Measurements from ENCODE around the gene ATG13.

ATG13 gene

GRCh38 chr11:46597155-46597554 lies 20.2 kb upstream of the ATG13 start:
- DNase-seq: no peak
- Histone ChIP-seq H4K91ac (ENCODE audit: low read length) (no peak overlapping the region), H2BK120ac (ENCODE audit: low read depth, low read length) (no peak overlapping the region), H2AK5ac (ENCODE audit: low read length, severe bottlenecking) (no peak overlapping the region), H3K4me2 (ENCODE audit: low read length, poor library complexity, severe bottlenecking) (no peak overlapping the region), H3K9ac (ENCODE audit: low read length) (no peak overlapping the region), H3K18ac (ENCODE audit: low read depth in 1 of 2, low read length in 2 of 2) (no peak overlapping the region), H3K9me3 (ENCODE audit: control insufficient read depth, low read length) (no peaks in the 10 kb centered on the region), H3K4me1 (ENCODE audit: control insufficient read depth, insufficient read depth, low read depth, low read length) (peaks cover 3% of the 10 kb centered on the region), H2BK15ac (ENCODE audit: low read depth, poor library complexity, severe bottlenecking) (no peak overlapping the region), H3K36me3 (ENCODE audit: control insufficient read depth in 1 of 2, insufficient read depth in 2 of 2, low read depth in 1 of 2, low read length in 2 of 2) (no peaks in the 10 kb centered on the region), H3K4me3 (ENCODE audit: insufficient read depth in 1 of 2, low read depth in 1 of 2, low read length in 2 of 2) (no peak overlapping the region), H3K23ac (ENCODE audit: low read length in 2 of 2) (no peak overlapping the region), H3K27ac (ENCODE audit: low read length, poor library complexity, severe bottlenecking) (no peak overlapping the region), H3K14ac (ENCODE audit: low read length in 2 of 2) (no peak overlapping the region), H2BK12ac (ENCODE audit: low read length in 2 of 2) (no peak overlapping the region), H2BK5ac (ENCODE audit: low read depth, low read length, poor library complexity, severe bottlenecking) (no peak overlapping the region), H4K8ac (ENCODE audit: low read length) (no peak overlapping the region), H3K4ac (ENCODE audit: low read depth in 1 of 2, low read length in 2 of 2) (no peak overlapping the region), H3K79me1 (replicated peaks; ENCODE audit: low read length, poor library complexity, severe bottlenecking) (no peaks in the 10 kb centered on the region), H3K27me3 (ENCODE audit: control insufficient read depth in 1 of 2, insufficient read depth in 1 of 2, low read length in 2 of 2) (no peaks in the 10 kb centered on the region), H2AFZ (ENCODE audit: low read depth, low read length) (no peak overlapping the region)
- 77% methylated on average over 1 of the region's 1 CpG for WGBS

DNA sequence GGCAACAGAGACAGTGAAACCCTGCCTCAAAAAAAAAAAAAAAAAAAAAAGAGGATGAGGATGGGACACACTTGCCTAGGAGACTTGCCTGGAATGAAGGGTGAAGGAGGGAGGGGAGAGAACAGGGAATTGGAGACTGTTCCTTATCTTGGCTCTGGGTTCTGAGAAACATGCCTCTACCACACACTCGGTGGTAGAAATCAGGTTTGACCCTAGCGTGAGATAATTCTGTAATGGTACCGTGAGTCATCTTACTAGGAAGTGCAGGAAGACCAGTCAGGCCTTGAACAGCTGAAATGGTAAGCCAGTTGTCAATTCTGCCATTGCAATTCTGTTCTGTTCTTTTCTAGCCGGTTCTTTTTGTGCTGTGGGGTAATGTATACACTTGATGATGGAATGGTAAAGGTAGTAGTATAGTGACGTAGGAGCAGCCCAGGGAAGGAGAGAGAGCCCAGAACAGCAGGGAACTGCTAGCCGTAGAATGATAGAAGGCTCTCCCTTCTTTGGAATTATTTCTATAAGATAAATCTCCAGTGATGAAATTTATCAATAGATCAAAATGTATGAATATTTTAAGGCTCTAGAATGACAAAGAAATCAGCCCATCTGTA lies 19.6 kb upstream of the ATG13 start:
- H2BK15ac ChIP-seq (ENCODE audit: low read depth, poor library complexity, severe bottlenecking): no peak overlapping the region
- WGBS: 84% methylated on average over 4 of the region's 6 CpGs
- H3K79me1 ChIP-seq (replicated peaks; ENCODE audit: low read length, poor library complexity, severe bottlenecking): no peaks in the 10 kb centered on the region

DNA sequence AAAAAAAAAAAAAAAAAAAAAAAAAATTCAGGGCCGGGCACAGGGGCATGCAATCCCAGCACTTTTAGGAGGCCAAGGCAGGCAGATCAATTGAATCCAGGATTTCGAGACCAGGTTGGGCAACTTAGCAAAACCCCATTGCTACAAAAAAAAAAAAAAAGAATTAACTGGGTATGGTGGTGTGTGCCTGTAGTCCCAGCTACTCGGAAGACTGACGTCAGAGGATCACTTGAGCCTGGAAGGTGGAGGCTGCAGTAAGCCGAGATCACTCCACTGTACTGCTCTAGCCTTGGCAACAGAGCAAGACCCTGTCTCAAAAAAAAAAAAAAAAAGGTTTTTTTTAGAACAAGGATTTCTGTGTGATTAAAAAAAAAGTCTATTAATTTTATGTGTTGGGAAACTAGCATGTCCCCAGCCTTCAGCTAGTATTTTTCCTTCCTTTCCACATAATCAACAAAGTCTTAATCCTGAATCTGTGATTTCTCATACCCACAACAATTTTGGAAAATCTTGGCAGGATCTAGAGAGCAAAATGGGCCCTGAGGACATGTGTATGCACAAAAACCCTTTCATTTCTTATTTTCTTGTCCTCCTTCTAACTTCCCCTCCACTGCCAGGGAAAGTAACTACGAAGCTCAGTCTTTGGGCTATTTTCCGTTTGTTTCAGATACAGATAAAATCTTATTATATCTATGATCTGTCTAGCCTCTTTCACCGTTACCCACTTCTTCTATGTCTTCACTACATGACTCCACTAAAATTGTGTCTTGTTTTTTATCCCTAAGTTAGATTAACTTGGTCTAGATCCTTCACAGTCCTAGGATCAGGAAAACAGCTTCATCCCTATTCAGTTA lies 17.8 kb upstream of the ATG13 start:
- Histone ChIP-seq H2BK15ac (ENCODE audit: low read depth, poor library complexity, severe bottlenecking) (no peak overlapping the region), H2AK5ac (ENCODE audit: low read length, severe bottlenecking) (no peak overlapping the region)

More for the DNA sequence above, 19.6 kb upstream of the ATG13 start:
- no peaks in the 10 kb centered on the region for H3K9me3 ChIP-seq (ENCODE audit: control insufficient read depth, low read length)
- peak; percentile 65 for DNase-seq
- no peak overlapping the region for H3K4me3 ChIP-seq (ENCODE audit: insufficient read depth in 1 of 2, low read depth in 1 of 2, low read length in 2 of 2)
- H2AK5ac ChIP-seq (ENCODE audit: low read length, severe bottlenecking): no peak overlapping the region
- H2BK12ac ChIP-seq (ENCODE audit: low read length in 2 of 2): no peak overlapping the region
- H3K14ac ChIP-seq (ENCODE audit: low read length in 2 of 2): no peak overlapping the region
- no peak overlapping the region for H3K4me2 ChIP-seq (ENCODE audit: low read length, poor library complexity, severe bottlenecking)
- no peak overlapping the region for H4K91ac ChIP-seq (ENCODE audit: low read length)
- no peak overlapping the region for H2BK5ac ChIP-seq (ENCODE audit: low read depth, low read length, poor library complexity, severe bottlenecking)
- no peak overlapping the region for H2AFZ ChIP-seq (ENCODE audit: low read depth, low read length)
- no peak overlapping the region for H3K4ac ChIP-seq (ENCODE audit: low read depth in 1 of 2, low read length in 2 of 2)
- no peak overlapping the region for H3K18ac ChIP-seq (ENCODE audit: low read depth in 1 of 2, low read length in 2 of 2)
- no peak overlapping the region for H3K23ac ChIP-seq (ENCODE audit: low read length in 2 of 2)
- H4K8ac ChIP-seq (ENCODE audit: low read length): no peak overlapping the region
- no peaks in the 10 kb centered on the region for H3K27me3 ChIP-seq (ENCODE audit: control insufficient read depth in 1 of 2, insufficient read depth in 1 of 2, low read length in 2 of 2)
- H3K27ac ChIP-seq (ENCODE audit: low read length, poor library complexity, severe bottlenecking): no peak overlapping the region
- no peaks in the 10 kb centered on the region for H3K4me1 ChIP-seq (ENCODE audit: control insufficient read depth, insufficient read depth, low read depth, low read length)
- no peak overlapping the region for H2BK120ac ChIP-seq (ENCODE audit: low read depth, low read length)
- no peaks in the 10 kb centered on the region for H3K36me3 ChIP-seq (ENCODE audit: control insufficient read depth in 1 of 2, insufficient read depth in 2 of 2, low read depth in 1 of 2, low read length in 2 of 2)
- H3K9ac ChIP-seq (ENCODE audit: low read length): no peak overlapping the region

GRCh38 chr11:46600194-46600960 lies 17.0 kb upstream of the ATG13 start:
- Histone ChIP-seq H3K36me3 (ENCODE audit: control insufficient read depth in 1 of 2, insufficient read depth in 2 of 2, low read depth in 1 of 2, low read length in 2 of 2) (peaks cover 0 to 9% of the 10 kb centered on the region in 2 experiments), H3K4me3 (ENCODE audit: insufficient read depth in 1 of 2, low read depth in 1 of 2, low read length in 2 of 2) (no peak overlapping the region), H2BK120ac (ENCODE audit: low read depth, low read length) (no peak overlapping the region), H3K4me1 (ENCODE audit: control insufficient read depth, insufficient read depth, low read depth, low read length) (no peaks in the 10 kb centered on the region), H3K27me3 (ENCODE audit: control insufficient read depth in 1 of 2, insufficient read depth in 1 of 2, low read length in 2 of 2) (no peaks in the 10 kb centered on the region), H2BK5ac (ENCODE audit: low read depth, low read length, poor library complexity, severe bottlenecking) (no peak overlapping the region), H4K8ac (ENCODE audit: low read length) (no peak overlapping the region), H3K4ac (ENCODE audit: low read depth in 1 of 2, low read length in 2 of 2) (no peak overlapping the region), H2AFZ (ENCODE audit: low read depth, low read length) (no peak overlapping the region), H2BK12ac (ENCODE audit: low read length in 2 of 2) (no peak overlapping the region), H2BK15ac (ENCODE audit: low read depth, poor library complexity, severe bottlenecking) (no peak overlapping the region), H3K14ac (ENCODE audit: low read length in 2 of 2) (no peak overlapping the region), H3K4me2 (ENCODE audit: low read length, poor library complexity, severe bottlenecking) (no peak overlapping the region), H3K27ac (ENCODE audit: low read length, poor library complexity, severe bottlenecking) (no peak overlapping the region), H2AK5ac (ENCODE audit: low read length, severe bottlenecking) (no peak overlapping the region), H3K9ac (ENCODE audit: low read length) (peak overlapping the region; percentile 36), H3K79me1 (replicated peaks; ENCODE audit: low read length, poor library complexity, severe bottlenecking) (peaks cover 3% of the 10 kb centered on the region), H3K9me3 (ENCODE audit: control insufficient read depth, low read length) (no peaks in the 10 kb centered on the region), H3K23ac (ENCODE audit: low read length in 2 of 2) (no peak overlapping the region), H4K91ac (ENCODE audit: low read length) (no peak overlapping the region), H3K18ac (ENCODE audit: low read depth in 1 of 2, low read length in 2 of 2) (no peak overlapping the region)
- WGBS: 90% methylated on average over 2 of the region's 3 CpGs
- DNase-seq: no peak

More for the DNA sequence above, 17.8 kb upstream of the ATG13 start:
- Histone ChIP-seq H3K27ac (ENCODE audit: low read length, poor library complexity, severe bottlenecking) (no peak overlapping the region), H2AFZ (ENCODE audit: low read depth, low read length) (no peak overlapping the region), H3K4ac (ENCODE audit: low read depth in 1 of 2, low read length in 2 of 2) (no peak overlapping the region), H3K4me1 (ENCODE audit: control insufficient read depth, insufficient read depth, low read depth, low read length) (no peaks in the 10 kb centered on the region), H3K27me3 (ENCODE audit: control insufficient read depth in 1 of 2, insufficient read depth in 1 of 2, low read length in 2 of 2) (no peaks in the 10 kb centered on the region), H4K91ac (ENCODE audit: low read length) (no peak overlapping the region), H2BK12ac (ENCODE audit: low read length in 2 of 2) (no peak overlapping the region), H3K79me1 (replicated peaks; ENCODE audit: low read length, poor library complexity, severe bottlenecking) (no peaks in the 10 kb centered on the region), H3K18ac (ENCODE audit: low read depth in 1 of 2, low read length in 2 of 2) (no peak overlapping the region), H4K8ac (ENCODE audit: low read length) (no peak overlapping the region), H3K9ac (ENCODE audit: low read length) (peak overlapping the region; percentile 36), H2BK120ac (ENCODE audit: low read depth, low read length) (no peak overlapping the region), H3K9me3 (ENCODE audit: control insufficient read depth, low read length) (no peaks in the 10 kb centered on the region), H3K4me2 (ENCODE audit: low read length, poor library complexity, severe bottlenecking) (no peak overlapping the region), H3K23ac (ENCODE audit: low read length in 2 of 2) (no peak overlapping the region), H2BK5ac (ENCODE audit: low read depth, low read length, poor library complexity, severe bottlenecking) (no peak overlapping the region), H3K4me3 (ENCODE audit: insufficient read depth in 1 of 2, low read depth in 1 of 2, low read length in 2 of 2) (no peak overlapping the region), H3K14ac (ENCODE audit: low read length in 2 of 2) (no peak overlapping the region), H3K36me3 (ENCODE audit: control insufficient read depth in 1 of 2, insufficient read depth in 2 of 2, low read depth in 1 of 2, low read length in 2 of 2) (peaks cover 0 to 9% of the 10 kb centered on the region in 2 experiments)
- WGBS: 91% methylated on average over 8 of the region's 8 CpGs
- no peak for DNase-seq
